Panc1 (cell line): ENCODE data around the gene MYO5B. TPM values are rescaled to one million over a fixed set of nuclear protein-coding genes. Genes with fewer than 3 reads are reported as not detected.

Source experiments
- ATAC-seq: fragments of 200-7000 bp; cut with Tn5 transposase; 2 replicates; pipeline ENCODE4 v1.9.1; 2020; ENCODE audit warnings: mild to moderate bottlenecking, moderate library complexity
- BruUV-seq: library from RNA; stranded (reverse); fragments of 400-500 nt; replicated peaks from 2 replicates; lab custom pipeline; 2021; lab: Mats Ljungman, UMichigan
- CTCF ChIA-PET: fragments of 300-600 bp; sonication (Branson Sonifier 250); formaldehyde crosslinking; loops from one replicate; lab custom pipeline; 2022; ENCODE audit warnings: antibody characterized with exemption; lab: Charles Lee
- POLR2A ChIA-PET: fragments of 300-600 bp; sonication (Branson Sonifier 250); formaldehyde crosslinking; loops from one replicate; lab custom pipeline; 2022; ENCODE audit warnings: antibody characterized with exemption; lab: Charles Lee
- DNase-seq: peaks from one replicate; pipeline ENCODE4 v3.0.0-alpha.2; 2010; ENCODE audit warnings: low read depth, low spot score
- H3K27ac ChIP-seq: 2 replicates; pipeline ENCODE4 v1.5.1; 2011; ENCODE audit warnings: mild to moderate bottlenecking, low read length, inconsistent platforms
- H3K27me3 ChIP-seq: fragments of 200-500 bp; sonication (Bioruptor generic); 2 replicates; pipeline ENCODE4 v1.6.0; 2014; ENCODE audit warnings: low read length, inconsistent platforms; ENCODE audit not compliant: control insufficient read depth, insufficient read depth
- H3K36me3 ChIP-seq: fragments of 200-500 bp; sonication (Bioruptor generic); 2 replicates; pipeline ENCODE4 v1.5.1; 2014; ENCODE audit warnings: inconsistent platforms, mild to moderate bottlenecking, low read length, moderate library complexity; ENCODE audit not compliant: control insufficient read depth, insufficient read depth
- H3K4me1 ChIP-seq: 2 replicates; pipeline ENCODE4 v1.5.1; 2011; ENCODE audit warnings: inconsistent platforms, mild to moderate bottlenecking, low read length, moderate library complexity; ENCODE audit not compliant: control insufficient read depth, insufficient read depth
- H3K4me3 ChIP-seq, 2 experiments: 2 replicates each; pipeline ENCODE4 v1.5.1; 2011 to 2012; ENCODE audit warnings: low read depth in 2 of 2, low read length in 2 of 2, mild to moderate bottlenecking in 2 of 2, inconsistent platforms in 1 of 2, moderate library complexity in 1 of 2
- H3K9me3 ChIP-seq: fragments of 200-500 bp; sonication (Bioruptor generic); 2 replicates; pipeline ENCODE4 v1.5.1; 2014; ENCODE audit warnings: low read depth, mild to moderate bottlenecking, inconsistent platforms, low read length, moderate library complexity; ENCODE audit not compliant: control insufficient read depth, insufficient read depth
- POLR2AphosphoS5 ChIP-seq: IDR thresholded peaks from 2 replicates; pipeline ENCODE4 v1.6.1; 2012; ENCODE audit warnings: mild to moderate bottlenecking, low read depth, low read length, moderate library complexity
- SIN3A ChIP-seq: IDR thresholded peaks from 2 replicates; pipeline ENCODE4 v1.6.1; 2012; ENCODE audit warnings: low read depth, mild to moderate bottlenecking, low read length, moderate library complexity, borderline replicate concordance; ENCODE audit not compliant: insufficient read depth
- TCF7L2 ChIP-seq: IDR thresholded peaks from 2 replicates; pipeline ENCODE4 v1.6.1; 2011; ENCODE audit warnings: mild to moderate bottlenecking, low read depth, low read length, inconsistent platforms
- in situ Hi-C: cut with HindIII; loops from 2 replicates; pipeline ENCODE4 v1.10.0; 2016; ENCODE audit warnings: low sequenced_read_pairs, low pct_unique_long_range_greater_than_20kb
- intact Hi-C: fragments of 100-400 bp; cut with micrococcal nuclease; formaldehyde crosslinking; loops from one replicate; pipeline ENCODE4 v1.10.0; 2022; ENCODE audit not compliant: unreplicated experiment
- total RNA-seq: library from RNA; stranded (reverse); gene quantifications from one replicate; pipeline ENCODE4 v1.2.1, GENCODE V29; 2021; ENCODE audit not compliant: unreplicated experiment
- TF ChIP-seq, protein P1 (sequence below): fragments of 450-650 bp; IDR thresholded peaks from 2 replicates; pipeline ENCODE4 v1.5.1; 2017; ENCODE audit warnings: mild to moderate bottlenecking
- TF ChIP-seq, protein P2 (sequence below), 2 experiments: IDR thresholded peaks; 2 replicates each; pipeline ENCODE4 v1.6.1; 2011 to 2012; ENCODE audit warnings: low read depth in 2 of 2, control low read depth in 1 of 2, low read length in 1 of 2, mild to moderate bottlenecking in 1 of 2, moderate library complexity in 1 of 2; ENCODE audit not compliant: insufficient read depth in 1 of 2

The MYO5B gene
- total RNA-seq, 1 experiment from 2014 or later = 0.31 TPM

DNA sequence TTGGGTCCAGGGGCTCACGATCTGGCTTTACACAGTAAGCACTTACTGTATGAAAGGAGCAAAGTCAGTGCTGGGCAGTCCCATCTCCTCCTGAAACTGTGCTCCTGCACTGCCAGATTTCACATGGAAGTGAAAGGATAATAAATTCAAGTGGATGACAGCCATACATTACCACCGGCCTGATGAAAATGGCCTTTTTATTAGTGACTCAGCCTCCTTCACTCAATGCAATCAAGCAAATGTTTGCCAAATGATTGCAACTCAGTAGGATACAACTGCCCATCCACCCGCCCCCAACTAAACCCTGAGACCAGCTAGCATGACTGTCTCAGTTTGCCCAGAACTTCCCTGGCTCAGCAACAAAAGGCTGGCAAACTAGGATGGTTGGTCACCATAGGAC, 77.1 kb downstream of the MYO5B start:
- no peak overlapping the region for H3K4me3 ChIP-seq
- BruUV-seq = no TSS peak
- ATAC-seq (no peak), DNase-seq (no peak)
- no peak overlapping the region for H3K27ac ChIP-seq
- TF ChIP-seq, protein P1, sequence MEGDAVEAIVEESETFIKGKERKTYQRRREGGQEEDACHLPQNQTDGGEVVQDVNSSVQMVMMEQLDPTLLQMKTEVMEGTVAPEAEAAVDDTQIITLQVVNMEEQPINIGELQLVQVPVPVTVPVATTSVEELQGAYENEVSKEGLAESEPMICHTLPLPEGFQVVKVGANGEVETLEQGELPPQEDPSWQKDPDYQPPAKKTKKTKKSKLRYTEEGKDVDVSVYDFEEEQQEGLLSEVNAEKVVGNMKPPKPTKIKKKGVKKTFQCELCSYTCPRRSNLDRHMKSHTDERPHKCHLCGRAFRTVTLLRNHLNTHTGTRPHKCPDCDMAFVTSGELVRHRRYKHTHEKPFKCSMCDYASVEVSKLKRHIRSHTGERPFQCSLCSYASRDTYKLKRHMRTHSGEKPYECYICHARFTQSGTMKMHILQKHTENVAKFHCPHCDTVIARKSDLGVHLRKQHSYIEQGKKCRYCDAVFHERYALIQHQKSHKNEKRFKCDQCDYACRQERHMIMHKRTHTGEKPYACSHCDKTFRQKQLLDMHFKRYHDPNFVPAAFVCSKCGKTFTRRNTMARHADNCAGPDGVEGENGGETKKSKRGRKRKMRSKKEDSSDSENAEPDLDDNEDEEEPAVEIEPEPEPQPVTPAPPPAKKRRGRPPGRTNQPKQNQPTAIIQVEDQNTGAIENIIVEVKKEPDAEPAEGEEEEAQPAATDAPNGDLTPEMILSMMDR = no peak
- TF ChIP-seq POLR2AphosphoS5 = no peak
- no peak for TF ChIP-seq SIN3A
- TF ChIP-seq, protein P2, sequence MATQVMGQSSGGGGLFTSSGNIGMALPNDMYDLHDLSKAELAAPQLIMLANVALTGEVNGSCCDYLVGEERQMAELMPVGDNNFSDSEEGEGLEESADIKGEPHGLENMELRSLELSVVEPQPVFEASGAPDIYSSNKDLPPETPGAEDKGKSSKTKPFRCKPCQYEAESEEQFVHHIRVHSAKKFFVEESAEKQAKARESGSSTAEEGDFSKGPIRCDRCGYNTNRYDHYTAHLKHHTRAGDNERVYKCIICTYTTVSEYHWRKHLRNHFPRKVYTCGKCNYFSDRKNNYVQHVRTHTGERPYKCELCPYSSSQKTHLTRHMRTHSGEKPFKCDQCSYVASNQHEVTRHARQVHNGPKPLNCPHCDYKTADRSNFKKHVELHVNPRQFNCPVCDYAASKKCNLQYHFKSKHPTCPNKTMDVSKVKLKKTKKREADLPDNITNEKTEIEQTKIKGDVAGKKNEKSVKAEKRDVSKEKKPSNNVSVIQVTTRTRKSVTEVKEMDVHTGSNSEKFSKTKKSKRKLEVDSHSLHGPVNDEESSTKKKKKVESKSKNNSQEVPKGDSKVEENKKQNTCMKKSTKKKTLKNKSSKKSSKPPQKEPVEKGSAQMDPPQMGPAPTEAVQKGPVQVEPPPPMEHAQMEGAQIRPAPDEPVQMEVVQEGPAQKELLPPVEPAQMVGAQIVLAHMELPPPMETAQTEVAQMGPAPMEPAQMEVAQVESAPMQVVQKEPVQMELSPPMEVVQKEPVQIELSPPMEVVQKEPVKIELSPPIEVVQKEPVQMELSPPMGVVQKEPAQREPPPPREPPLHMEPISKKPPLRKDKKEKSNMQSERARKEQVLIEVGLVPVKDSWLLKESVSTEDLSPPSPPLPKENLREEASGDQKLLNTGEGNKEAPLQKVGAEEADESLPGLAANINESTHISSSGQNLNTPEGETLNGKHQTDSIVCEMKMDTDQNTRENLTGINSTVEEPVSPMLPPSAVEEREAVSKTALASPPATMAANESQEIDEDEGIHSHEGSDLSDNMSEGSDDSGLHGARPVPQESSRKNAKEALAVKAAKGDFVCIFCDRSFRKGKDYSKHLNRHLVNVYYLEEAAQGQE (IDR thresholded peaks at IDR 0.05; ENCODE audit: insufficient read depth in 1 of 2, low read depth in 2 of 2, low read length in 1 of 2) = no peak
- no peak for TF ChIP-seq TCF7L2
- H3K4me1 ChIP-seq = no peaks in the 10 kb centered on the region
- H3K36me3 ChIP-seq = no peaks in the 10 kb centered on the region
- H3K9me3 ChIP-seq = no peaks in the 10 kb centered on the region
- intact Hi-C loops = no loop called here
- POLR2A ChIA-PET = no interaction called here
- in situ Hi-C loops = no loop called here
- no peaks in the 10 kb centered on the region for H3K27me3 ChIP-seq
- CTCF ChIA-PET = no interaction called here

DNA sequence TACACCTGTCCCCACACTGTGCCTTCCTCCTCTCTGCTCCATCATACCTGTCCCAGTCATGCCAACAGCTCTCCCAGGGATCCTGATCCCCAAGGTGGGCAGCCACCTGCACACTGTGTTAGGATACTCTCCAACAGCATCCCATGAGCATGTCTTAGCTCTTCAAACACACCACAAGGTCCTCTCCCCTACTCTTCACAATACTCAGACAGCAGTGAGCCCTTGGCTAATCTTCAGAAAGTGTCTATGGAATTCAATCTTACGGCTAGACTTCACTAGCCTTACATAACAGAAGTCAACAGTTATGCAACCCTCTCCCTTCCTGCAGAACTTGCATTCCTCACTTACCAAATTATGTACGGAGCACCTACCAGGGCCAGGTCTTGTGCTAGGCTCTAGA, 79.9 kb downstream of the MYO5B start:
- no TSS peak for BruUV-seq
- Histone ChIP-seq H3K27ac (no peak overlapping the region), H3K4me3 (no peak overlapping the region), H3K27me3 (no peaks in the 10 kb centered on the region; the same call in 1 of the 2 replicates), H3K4me1 (no peaks in the 10 kb centered on the region), H3K36me3 (no peaks in the 10 kb centered on the region), H3K9me3 (no peaks in the 10 kb centered on the region)
- ChIA-PET CTCF (no interaction called here), POLR2A (no interaction called here)
- intact Hi-C loops = no loop called here
- ATAC-seq = no peak
- in situ Hi-C loops = no loop called here
- TF ChIP-seq, protein P2 (IDR thresholded peaks at IDR 0.05; ENCODE audit: insufficient read depth in 1 of 2, low read depth in 2 of 2, low read length in 1 of 2) = no peak
- TF ChIP-seq SIN3A = no peak
- TF ChIP-seq POLR2AphosphoS5 = no peak
- TF ChIP-seq TCF7L2 = no peak
- TF ChIP-seq, protein P1 = no peak
- DNase-seq = no peak
